HUES64 (cell line): ENCODE measurements around the gene USH1C.

ENCODE experiments used
- H3K27ac ChIP-seq: 2 replicates; pipeline ENCODE4 v1.7.0; 2013; ENCODE audit warnings: low read depth, low read length, inconsistent platforms
- H3K27me3 ChIP-seq: 2 replicates; pipeline ENCODE4 v1.6.1; 2013; ENCODE audit warnings: mild to moderate bottlenecking, low read length; ENCODE audit not compliant: insufficient read depth
- H3K36me3 ChIP-seq: 2 replicates; pipeline ENCODE4 v1.6.1; 2013; ENCODE audit warnings: mild to moderate bottlenecking, low read length; ENCODE audit not compliant: insufficient read depth
- H3K4me1 ChIP-seq: 2 replicates; pipeline ENCODE4 v1.6.1; 2013; ENCODE audit warnings: mild to moderate bottlenecking, low read length, moderate library complexity; ENCODE audit not compliant: insufficient read depth
- H3K4me3 ChIP-seq: 2 replicates; pipeline ENCODE4 v1.5.1; 2013; ENCODE audit warnings: mild to moderate bottlenecking, low read length, moderate library complexity
- H3K9ac ChIP-seq: 2 replicates; pipeline ENCODE4 v1.6.1; 2013; ENCODE audit warnings: mild to moderate bottlenecking, low read depth, low read length
- H3K9me3 ChIP-seq: 2 replicates; pipeline ENCODE4 v1.6.1; 2013; ENCODE audit warnings: low read depth, low read length; ENCODE audit not compliant: insufficient read depth
- WGBS: fragments of 150-250, 120-280 bp; methylation state at CpG from one replicate; pipeline ENCODE4 v1.1.7; 2013; ENCODE audit warnings: missing lambda C conversion rate; 5-methylcytosine and 5-hydroxymethylcytosine counted together

Gene USH1C

GRCh38 chr11:17443926-17444690, 100.1 kb downstream of the USH1C start:
- 94% methylated on average over 2 of the region's 2 CpGs for WGBS
- H3K27me3 ChIP-seq, result peaks cover 16% of the 10 kb centered on the region
- no peak overlapping the region for H3K9ac ChIP-seq
- no peaks in the 10 kb centered on the region for H3K4me1 ChIP-seq
- no peaks in the 10 kb centered on the region for H3K36me3 ChIP-seq
- no peaks in the 10 kb centered on the region for H3K9me3 ChIP-seq
- no peak overlapping the region for H3K4me3 ChIP-seq
- no peak overlapping the region for H3K27ac ChIP-seq
